ENCODE measurements around the gene B9D2.
"Not testable (repeated sequence)": the region's sequence is repeated elsewhere in the genome, so short reads cannot be mapped to it uniquely, and the experiment has no call there.

Gene B9D2

DNA sequence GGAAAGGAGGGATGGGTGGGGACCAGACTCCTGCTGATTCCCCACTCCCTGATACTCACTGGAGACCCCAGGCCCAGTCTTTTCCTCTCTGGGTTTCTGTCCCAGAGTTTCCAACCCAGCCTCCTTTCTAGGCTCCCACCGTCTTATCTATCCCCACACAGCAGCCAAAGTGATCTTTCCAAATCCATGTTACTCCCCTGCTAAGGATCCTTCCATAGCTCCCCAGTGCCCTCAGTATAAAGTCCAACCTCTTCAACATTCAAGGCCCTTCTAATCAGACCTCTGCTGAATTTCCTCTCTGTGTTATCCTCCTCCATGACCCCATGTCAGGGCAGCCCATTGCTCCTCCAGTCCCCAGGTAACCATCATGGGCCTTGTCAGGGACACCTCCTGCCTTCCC lies 8.9 kb downstream of the B9D2 start:
- DNase-seq (ENCODE audit: low read depth): no peak

DNA sequence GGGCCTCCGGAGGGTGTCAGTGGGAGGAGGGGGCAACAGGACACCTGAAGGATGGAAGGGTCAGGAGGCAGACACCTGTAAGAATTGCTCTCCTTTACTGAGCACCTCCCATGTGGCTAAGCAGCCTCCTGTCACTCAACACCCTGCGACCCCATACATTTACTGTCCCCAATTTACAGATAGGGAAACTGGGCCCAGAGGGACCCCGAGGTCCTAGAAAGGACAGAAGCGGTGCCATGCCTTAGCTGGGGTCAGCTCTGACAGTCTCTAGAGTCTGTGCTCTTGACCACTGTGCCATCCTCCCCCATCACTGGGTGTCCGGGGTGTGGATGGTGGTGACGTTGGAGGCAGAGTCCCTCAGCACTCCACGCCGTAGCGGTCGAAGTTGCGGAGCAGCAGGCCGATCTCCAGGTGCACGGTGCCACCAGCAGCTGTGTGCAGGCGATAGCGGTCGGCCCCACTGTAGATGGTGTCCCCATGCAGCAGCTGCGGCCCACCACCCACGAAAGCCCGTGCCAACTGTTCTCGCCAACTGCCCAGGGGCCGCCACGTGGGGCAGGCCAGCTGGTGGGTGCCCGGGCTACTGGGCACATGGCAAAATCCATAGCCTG lies 9.5 kb downstream of the B9D2 start:
- no peak for DNase-seq (ENCODE audit: low read depth)

DNA sequence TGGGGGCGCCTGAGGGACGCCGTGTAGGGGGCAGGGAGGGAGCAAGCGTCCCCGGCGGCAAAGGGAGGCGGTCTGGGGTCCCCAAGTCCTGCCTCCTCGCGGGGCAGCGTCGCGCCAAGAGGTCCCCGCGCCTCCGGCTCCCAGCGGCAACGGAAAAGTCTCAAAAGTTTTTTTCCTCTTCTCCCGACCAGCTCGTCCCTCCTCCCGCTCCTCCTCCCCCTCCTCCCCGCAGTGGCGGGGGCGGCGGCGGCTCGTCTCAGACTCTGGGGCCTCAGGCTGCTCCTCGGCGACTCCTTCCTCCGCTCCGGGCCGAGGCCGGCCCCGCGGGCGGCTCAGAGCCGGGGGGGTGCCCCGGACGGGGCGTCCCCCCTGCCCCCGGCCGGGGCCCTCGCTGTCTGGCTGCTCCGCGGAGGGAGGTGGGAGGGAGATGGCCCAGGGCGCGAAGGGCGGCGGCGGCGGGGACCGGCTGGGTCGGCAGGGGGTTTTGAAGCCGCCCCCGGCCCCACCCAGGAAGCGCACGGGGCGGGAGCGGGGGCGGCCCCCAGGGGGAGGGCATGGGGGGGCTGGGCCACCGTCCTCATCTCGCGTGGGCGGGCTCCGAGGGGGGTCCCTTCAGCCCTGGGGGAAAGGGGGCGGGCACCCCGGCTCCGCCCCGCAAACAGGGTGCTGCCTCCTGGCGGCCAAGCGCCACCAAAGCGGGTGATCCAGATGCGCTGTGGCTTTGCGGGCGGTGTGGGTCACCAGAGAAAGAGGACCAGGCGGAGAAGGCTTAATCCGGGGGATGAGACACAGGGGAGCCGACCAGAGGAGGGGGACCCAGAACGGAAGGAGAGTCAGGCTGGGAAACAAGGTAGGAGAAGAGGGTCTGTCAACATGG lies 10.2 kb downstream of the B9D2 start, which contains the start of gene TGFB1:
Gene TGFB1 (minus strand): TSS at position 457 of the 877 bp plus-strand sequence. CDS start 878 bp downstream, outside the sequence.
- DNase-seq (ENCODE audit: low read depth): peak; percentile 91

GRCh38 chr19:41352609-41353465 lies 11.1 kb downstream of the B9D2 start:
- peak; percentile 71 for DNase-seq (ENCODE audit: low read depth)

GRCh38 chr19:41352279-41352608 lies 11.7 kb downstream of the B9D2 start:
- DNase-seq (ENCODE audit: low read depth): no peak

GRCh38 chr19:41351339-41352245 lies 12.4 kb downstream of the B9D2 start:
- peak; percentile 80 for DNase-seq (ENCODE audit: low read depth)

GRCh38 chr19:41350735-41351338 lies 13.1 kb downstream of the B9D2 start:
- no peak for DNase-seq (ENCODE audit: low read depth)

DNA sequence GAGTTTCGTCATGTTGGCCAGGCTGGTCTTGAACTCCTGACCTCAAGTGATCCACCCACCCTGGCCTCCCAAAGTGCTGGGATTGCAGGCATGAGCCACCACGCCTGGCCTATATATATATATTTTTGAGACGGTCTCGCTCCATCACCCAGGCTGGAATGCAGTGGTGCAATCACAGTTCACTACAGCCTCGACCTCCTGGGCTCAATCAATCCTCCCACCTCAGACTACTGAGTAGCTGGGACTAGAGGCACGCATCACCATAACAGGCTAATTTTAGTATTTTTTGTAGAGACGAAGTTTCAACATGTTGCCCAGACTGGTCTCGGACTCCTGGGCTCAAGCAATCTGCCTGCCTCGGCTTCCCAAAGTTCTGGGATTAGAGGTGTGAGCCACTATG lies 17.0 kb downstream of the B9D2 start:
- DNase-seq (ENCODE audit: low read depth): not testable (repeated sequence)

GRCh38 chr19:41344162-41344561 lies 19.8 kb downstream of the B9D2 start:
- no peak for DNase-seq (ENCODE audit: low read depth)

GRCh38 chr19:41341669-41342490 lies 22.1 kb downstream of the B9D2 start:
- no peak for DNase-seq (ENCODE audit: low read depth)

- DNase-seq (ENCODE audit: low read depth): no peak
These were observed 24.0 kb downstream of the B9D2 start for GRCh38 chr19:41339936-41340335.

GRCh38 chr19:41335467-41335866 lies 28.5 kb downstream of the B9D2 start:
- DNase-seq (ENCODE audit: low read depth): no peak

- DNase-seq (ENCODE audit: low read depth): no peak
These were observed 29.2 kb downstream of the B9D2 start for GRCh38 chr19:41334793-41335192.

DNA sequence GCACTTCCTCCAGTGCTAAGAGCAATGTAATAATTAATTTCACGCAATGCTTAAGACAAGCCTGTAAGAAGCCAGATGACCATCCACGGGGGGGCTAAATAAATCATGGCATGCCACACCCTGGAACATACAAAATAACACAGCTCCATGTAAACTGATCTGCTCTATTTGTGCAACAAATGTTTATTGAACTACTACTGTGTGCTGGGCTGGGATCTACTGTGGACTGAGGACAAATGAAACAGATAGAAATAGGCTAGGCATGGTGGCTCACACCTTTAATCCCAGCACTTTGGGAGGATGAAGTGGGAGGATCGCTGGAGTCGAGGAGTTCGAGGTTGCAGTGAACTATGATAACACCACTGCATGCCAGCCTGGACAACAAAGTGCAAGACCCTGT lies 31.5 kb downstream of the B9D2 start:
- no peak for DNase-seq (ENCODE audit: low read depth)

- DNase-seq (ENCODE audit: low read depth): no peak
These were observed 31.9 kb downstream of the B9D2 start for GRCh38 chr19:41332000-41332399.

DNA sequence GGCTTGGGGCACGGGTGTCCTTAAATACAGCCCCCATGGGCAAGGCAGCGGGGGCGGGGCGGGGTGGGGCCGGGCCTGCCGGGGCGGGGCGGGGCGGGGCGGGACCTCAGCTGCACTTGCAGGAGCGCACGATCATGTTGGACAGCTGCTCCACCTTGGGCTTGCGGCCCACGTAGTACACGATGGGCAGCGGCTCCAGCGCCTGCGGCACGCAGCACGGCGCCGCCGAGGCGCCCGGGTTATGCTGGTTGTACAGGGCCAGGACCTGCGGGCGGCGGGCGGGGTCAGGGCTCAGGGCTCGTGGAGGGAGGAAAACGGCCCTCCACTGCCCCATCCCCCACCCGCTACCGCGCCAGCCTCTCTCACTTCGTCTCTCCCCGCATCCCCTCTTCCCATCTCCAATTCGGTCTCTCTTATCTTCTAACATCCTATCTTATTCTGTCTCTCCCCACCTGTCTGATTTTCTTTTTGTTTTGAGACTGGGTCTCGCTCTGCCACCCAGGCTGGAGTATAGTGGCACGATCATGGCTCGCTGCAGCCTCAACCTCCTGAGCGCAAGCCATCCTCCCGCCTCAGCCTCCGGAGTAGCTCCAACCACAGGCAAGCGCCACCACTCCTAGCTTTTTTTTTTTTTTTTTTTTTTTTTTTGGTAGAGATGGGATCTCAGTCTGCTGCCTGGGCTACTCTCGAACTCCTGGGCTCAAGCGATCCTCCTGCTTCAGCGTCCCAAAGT lies 32.8 kb downstream of the B9D2 start:
- no peak for DNase-seq (ENCODE audit: low read depth)

GRCh38 chr19:41330481-41330880 lies 33.5 kb downstream of the B9D2 start:
- no peak for DNase-seq (ENCODE audit: low read depth)

GRCh38 chr19:41328842-41329225 lies 35.1 kb downstream of the B9D2 start:
- no peak for DNase-seq (ENCODE audit: low read depth)

DNA sequence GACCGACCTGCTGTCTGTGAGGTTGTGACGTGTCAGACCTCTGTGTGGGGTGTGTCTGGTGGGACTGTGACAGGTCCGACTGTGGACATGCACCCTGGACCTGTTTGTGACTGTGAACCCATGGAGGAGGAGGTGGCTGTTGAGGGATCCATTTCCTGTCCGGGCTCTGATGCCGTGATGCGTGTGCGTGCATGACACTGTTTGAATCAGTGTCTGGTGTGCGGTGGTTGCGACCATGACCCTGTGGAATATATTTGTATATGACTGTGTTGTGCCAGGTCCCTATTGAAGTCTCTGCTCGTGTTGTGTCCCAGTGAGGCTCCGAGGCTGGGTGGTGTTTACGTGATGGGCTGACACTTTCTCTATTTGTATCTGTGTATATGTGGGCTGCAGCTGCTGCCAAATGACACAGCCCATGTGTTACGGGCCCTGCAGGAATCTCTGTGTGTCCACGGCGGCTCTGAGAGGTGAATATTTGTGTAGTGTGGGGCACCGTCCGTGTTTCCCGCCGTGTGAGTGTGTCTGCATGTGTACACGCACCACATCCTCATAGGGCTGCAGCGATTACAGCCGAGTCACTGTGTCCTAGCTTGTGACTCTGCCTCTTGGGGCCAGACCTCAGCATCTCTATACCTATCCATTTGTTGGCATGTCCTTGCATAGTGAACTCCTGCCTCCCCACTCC lies 35.6 kb downstream of the B9D2 start:
- DNase-seq (ENCODE audit: low read depth): no peak
